ENCODE measurements around the gene MTHFS. TPM values are rescaled to one million over a fixed set of nuclear protein-coding genes. Genes with fewer than 3 reads are reported as not detected.

The MTHFS gene
- total and polyA plus RNA-seq, 11 donors = 5.7 to 45.5 (median 13.4) TPM

DNA sequence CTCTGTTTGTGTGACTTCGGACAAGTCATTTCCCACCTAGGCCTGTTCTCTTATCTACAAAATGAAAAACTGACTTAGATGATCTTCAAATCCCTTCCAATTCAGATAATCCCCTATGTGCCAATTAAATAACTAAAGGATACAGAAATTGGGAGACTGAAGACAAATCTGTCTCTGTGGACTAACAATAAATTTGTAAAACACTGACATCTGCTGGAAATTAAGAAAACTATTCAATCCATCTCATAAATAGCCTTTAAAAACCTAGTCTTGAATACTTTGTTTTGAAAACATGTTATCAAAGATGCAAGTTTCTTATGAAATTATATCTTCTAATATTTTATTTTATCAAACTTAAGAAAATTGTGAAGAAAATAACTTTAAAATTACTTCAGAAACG, 38.3 kb downstream of the MTHFS start:
- Histone ChIP-seq H3K9me3 (no peaks in the 10 kb centered on the region), H3K36me3 (peaks cover 0 to 6% (median 0%) of the 10 kb centered on the region in 9 donors), H3K27me3 (no peaks in the 10 kb centered on the region), H3K4me3 (no peak overlapping the region), H3K27ac (no peak overlapping the region), H3K4me1 (peaks cover 0 to 3% (median 0%) of the 10 kb centered on the region in 12 donors)
- WGBS, 4 donors = 79 to 89% (median 87%) methylated on average over 2 of the region's 2 CpGs
- ATAC-seq (no peak), DNase-seq (no peak)
- intact Hi-C loops (cut with DNase I) = loop anchor here in 1 of 10 donors (10.0 kb wide), 1 partner anchor 136 kb away; no protein-coding TSS in a partner anchor
- no peak for TF ChIP-seq POLR2A (IDR thresholded peaks at IDR 0.05)
- TF ChIP-seq, protein P1, sequence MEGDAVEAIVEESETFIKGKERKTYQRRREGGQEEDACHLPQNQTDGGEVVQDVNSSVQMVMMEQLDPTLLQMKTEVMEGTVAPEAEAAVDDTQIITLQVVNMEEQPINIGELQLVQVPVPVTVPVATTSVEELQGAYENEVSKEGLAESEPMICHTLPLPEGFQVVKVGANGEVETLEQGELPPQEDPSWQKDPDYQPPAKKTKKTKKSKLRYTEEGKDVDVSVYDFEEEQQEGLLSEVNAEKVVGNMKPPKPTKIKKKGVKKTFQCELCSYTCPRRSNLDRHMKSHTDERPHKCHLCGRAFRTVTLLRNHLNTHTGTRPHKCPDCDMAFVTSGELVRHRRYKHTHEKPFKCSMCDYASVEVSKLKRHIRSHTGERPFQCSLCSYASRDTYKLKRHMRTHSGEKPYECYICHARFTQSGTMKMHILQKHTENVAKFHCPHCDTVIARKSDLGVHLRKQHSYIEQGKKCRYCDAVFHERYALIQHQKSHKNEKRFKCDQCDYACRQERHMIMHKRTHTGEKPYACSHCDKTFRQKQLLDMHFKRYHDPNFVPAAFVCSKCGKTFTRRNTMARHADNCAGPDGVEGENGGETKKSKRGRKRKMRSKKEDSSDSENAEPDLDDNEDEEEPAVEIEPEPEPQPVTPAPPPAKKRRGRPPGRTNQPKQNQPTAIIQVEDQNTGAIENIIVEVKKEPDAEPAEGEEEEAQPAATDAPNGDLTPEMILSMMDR (IDR thresholded peaks at IDR 0.05) = peak in 3 of 12 donors; percentile 25 to 39 (median 26)

DNA sequence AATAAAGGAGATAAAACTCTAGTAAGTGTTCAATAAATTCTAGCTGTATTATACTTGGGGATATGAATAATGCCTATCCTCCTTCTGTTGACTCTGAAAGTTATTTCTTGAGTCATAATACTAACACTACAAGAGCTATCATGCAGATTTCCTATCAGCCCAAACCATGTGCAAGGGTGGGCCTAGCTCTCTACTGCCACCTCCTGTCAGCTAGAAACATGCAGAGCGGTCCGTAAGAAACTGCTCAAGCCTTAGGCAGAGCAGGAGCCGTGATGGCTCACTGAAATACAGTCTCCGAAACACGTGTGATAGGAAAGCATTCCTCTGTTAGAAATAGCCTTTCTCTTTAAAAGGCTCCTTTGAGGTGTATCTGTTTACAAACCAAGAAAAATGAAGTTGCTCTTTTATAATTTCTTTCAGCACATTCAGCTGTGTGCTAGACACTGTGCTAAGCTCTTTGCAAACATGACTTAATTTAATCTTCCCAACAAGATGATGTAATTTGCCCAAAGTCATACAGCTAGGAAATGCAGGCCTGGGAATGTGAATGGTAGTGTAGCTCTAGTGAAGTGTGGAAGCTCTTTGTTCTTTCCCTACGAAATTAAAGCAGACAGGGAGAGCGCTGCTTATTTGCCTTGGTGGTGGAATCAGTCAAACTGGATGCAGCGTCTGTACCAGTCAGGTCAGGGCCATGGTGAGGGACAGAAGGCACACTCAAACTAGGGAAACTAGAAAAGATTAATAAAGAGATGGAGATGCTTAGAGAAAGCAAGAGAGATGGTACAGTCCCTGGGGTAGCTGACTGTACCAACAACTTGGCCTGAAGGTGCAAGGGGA, 43.1 kb downstream of the MTHFS start:
- TF ChIP-seq, protein P1 (IDR thresholded peaks at IDR 0.05) = peak; percentile 79 to 97 (median 90)
- TF ChIP-seq POLR2A (IDR thresholded peaks at IDR 0.05) = no peak
- Histone ChIP-seq H3K4me3 (no peak overlapping the region), H3K27ac (no peak overlapping the region), H3K36me3 (peaks cover 0 to 6% (median 0%) of the 10 kb centered on the region in 9 donors), H3K27me3 (no peaks in the 10 kb centered on the region), H3K4me1 (peaks cover 0 to 6% (median 0%) of the 10 kb centered on the region in 12 donors), H3K9me3 (no peaks in the 10 kb centered on the region)
- 45 to 53% (median 47%) methylated on average over 8 of the region's 8 CpGs for WGBS, 4 donors
- intact Hi-C loops (cut with DNase I) = loop anchor here in 9 of 10 donors (1.0 to 10.0 kb wide), 8 partner anchors 81 to 516 kb away; no protein-coding TSS in a partner anchor
- DNase-seq = peak in 4 of 5 donors; percentile 26 to 53 (median 45)
- peak; percentile 55 to 95 (median 92) for ATAC-seq

DNA sequence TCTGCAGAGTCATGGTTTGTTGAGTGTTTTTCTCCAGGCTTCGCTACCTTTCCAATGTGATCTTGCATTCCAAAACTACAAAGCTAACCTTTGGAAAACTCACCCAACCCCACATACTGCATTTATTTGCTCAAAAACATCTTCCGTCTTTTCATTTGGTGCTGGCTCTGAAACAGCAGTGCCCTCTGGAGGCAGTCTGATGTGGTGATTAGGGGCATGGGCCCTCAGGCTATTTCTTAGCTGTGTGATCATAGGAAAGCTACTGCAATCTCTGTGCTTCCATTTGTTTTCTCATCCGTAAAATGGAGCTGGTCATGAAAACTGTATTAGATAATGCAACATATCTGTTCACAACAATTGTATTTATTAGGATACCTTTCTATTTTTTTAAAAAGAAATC, 47.0 kb downstream of the MTHFS start:
- Histone ChIP-seq H3K9me3 (no peaks in the 10 kb centered on the region), H3K4me1 (peaks cover 0 to 6% (median 0%) of the 10 kb centered on the region in 12 donors), H3K27ac (no peak overlapping the region), H3K36me3 (peaks cover 0 to 13% (median 4%) of the 10 kb centered on the region in 9 donors), H3K27me3 (no peaks in the 10 kb centered on the region), H3K4me3 (no peak overlapping the region)
- 90 to 95% (median 94%) methylated on average over 3 of the region's 3 CpGs for WGBS, 4 donors
- no peak for ATAC-seq
- TF ChIP-seq, protein P1 (IDR thresholded peaks at IDR 0.05) = peak in 10 of 12 donors; percentile 8 to 44 (median 36)
- no peak for TF ChIP-seq POLR2A (IDR thresholded peaks at IDR 0.05)
- DNase-seq = no peak
- intact Hi-C loops (cut with DNase I) = loop anchor here in 5 of 10 donors (5.0 to 10.0 kb wide), 7 partner anchors 75 to 512 kb away; no protein-coding TSS in a partner anchor

DNA sequence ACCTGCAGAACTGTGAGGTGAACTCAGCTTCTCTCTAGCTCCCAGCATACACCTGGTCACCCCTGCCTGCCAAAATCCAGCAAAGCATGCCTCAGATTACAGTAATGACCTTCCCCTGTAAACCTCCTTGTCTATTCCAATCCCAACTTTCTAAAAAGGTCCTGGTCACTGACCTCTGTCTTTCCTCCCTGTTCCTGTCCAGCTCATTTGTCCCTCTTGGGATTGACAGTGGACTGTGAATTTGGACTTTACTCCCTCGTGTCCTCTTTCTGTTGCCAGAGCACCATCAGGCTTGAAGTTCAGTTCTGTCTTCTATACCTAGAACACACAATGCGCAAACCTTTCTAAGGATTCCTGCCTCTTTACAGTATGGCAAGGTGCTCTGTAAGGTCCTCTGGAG, 50.3 kb downstream of the MTHFS start:
- peaks cover 0 to 30% (median 13%) of the 10 kb centered on the region in 9 donors for H3K36me3 ChIP-seq
- H3K4me1 ChIP-seq = peaks cover 0 to 3% (median 0%) of the 10 kb centered on the region in 12 donors
- no peak overlapping the region for H3K4me3 ChIP-seq
- TF ChIP-seq, protein P1 (IDR thresholded peaks at IDR 0.05) = no peak
- TF ChIP-seq POLR2A (IDR thresholded peaks at IDR 0.05) = no peak
- intact Hi-C loops (cut with DNase I) = loop anchor here in 1 of 10 donors (10.0 kb wide), 1 partner anchor 72 kb away; no protein-coding TSS in a partner anchor
- WGBS, 4 donors = 89 to 94% (median 93%) methylated on average over 2 of the region's 2 CpGs
- H3K27me3 ChIP-seq = no peaks in the 10 kb centered on the region
- no peak for ATAC-seq
- H3K27ac ChIP-seq = no peak overlapping the region
- no peaks in the 10 kb centered on the region for H3K9me3 ChIP-seq
- no peak for DNase-seq
